ENCODE results near the gene FAM98B.

Gene FAM98B

GRCh38 chr15:38521316-38521715, 67.4 kb downstream of the FAM98B start:
- Histone ChIP-seq H3K27ac (ENCODE audit: low read length, poor library complexity, severe bottlenecking) (no peak overlapping the region), H2AFZ (ENCODE audit: low read depth, low read length) (no peak overlapping the region), H3K9ac (ENCODE audit: low read length) (no peak overlapping the region), H3K4me2 (ENCODE audit: low read length, poor library complexity, severe bottlenecking) (no peak overlapping the region), H3K79me1 (replicated peaks; ENCODE audit: low read length, poor library complexity, severe bottlenecking) (no peaks in the 10 kb centered on the region), H4K91ac (ENCODE audit: low read length) (no peak overlapping the region), H3K4me3 (ENCODE audit: insufficient read depth in 1 of 2, low read depth in 1 of 2, low read length in 2 of 2) (no peak overlapping the region), H4K8ac (ENCODE audit: low read length) (no peak overlapping the region), H2AK5ac (ENCODE audit: low read length, severe bottlenecking) (no peak overlapping the region), H2BK12ac (ENCODE audit: low read length in 2 of 2) (no peak overlapping the region), H3K4ac (ENCODE audit: low read depth in 1 of 2, low read length in 2 of 2) (no peak overlapping the region), H2BK15ac (ENCODE audit: low read depth, poor library complexity, severe bottlenecking) (no peak overlapping the region), H3K9me3 (ENCODE audit: control insufficient read depth, low read length) (no peaks in the 10 kb centered on the region), H2BK5ac (ENCODE audit: low read depth, low read length, poor library complexity, severe bottlenecking) (no peak overlapping the region), H3K4me1 (ENCODE audit: control insufficient read depth, insufficient read depth, low read depth, low read length) (peaks cover 2% of the 10 kb centered on the region), H3K14ac (ENCODE audit: low read length in 2 of 2) (no peak overlapping the region), H3K23ac (ENCODE audit: low read length in 2 of 2) (no peak overlapping the region), H2BK120ac (ENCODE audit: low read depth, low read length) (no peak overlapping the region), H3K36me3 (ENCODE audit: control insufficient read depth in 1 of 2, insufficient read depth in 2 of 2, low read depth in 1 of 2, low read length in 2 of 2) (no peaks in the 10 kb centered on the region), H3K27me3 (ENCODE audit: control insufficient read depth in 1 of 2, insufficient read depth in 1 of 2, low read length in 2 of 2) (peaks cover 0 to 3% of the 10 kb centered on the region in 2 experiments), H3K18ac (ENCODE audit: low read depth in 1 of 2, low read length in 2 of 2) (no peak overlapping the region)
- DNase-seq: no peak
- WGBS: 57% methylated on average over 5 of the region's 5 CpGs

- Histone ChIP-seq H4K91ac (ENCODE audit: low read length) (no peak overlapping the region), H3K4me1 (ENCODE audit: control insufficient read depth, insufficient read depth, low read depth, low read length) (peaks cover 2% of the 10 kb centered on the region), H2BK5ac (ENCODE audit: low read depth, low read length, poor library complexity, severe bottlenecking) (no peak overlapping the region), H3K18ac (ENCODE audit: low read depth in 1 of 2, low read length in 2 of 2) (no peak overlapping the region), H3K27me3 (ENCODE audit: control insufficient read depth in 1 of 2, insufficient read depth in 1 of 2, low read length in 2 of 2) (no peaks in the 10 kb centered on the region), H3K4me2 (ENCODE audit: low read length, poor library complexity, severe bottlenecking) (no peak overlapping the region), H2BK12ac (ENCODE audit: low read length in 2 of 2) (no peak overlapping the region), H3K79me1 (replicated peaks; ENCODE audit: low read length, poor library complexity, severe bottlenecking) (no peaks in the 10 kb centered on the region), H3K23ac (ENCODE audit: low read length in 2 of 2) (no peak overlapping the region), H2AFZ (ENCODE audit: low read depth, low read length) (no peak overlapping the region), H2AK5ac (ENCODE audit: low read length, severe bottlenecking) (no peak overlapping the region), H3K9ac (ENCODE audit: low read length) (no peak overlapping the region), H3K4ac (ENCODE audit: low read depth in 1 of 2, low read length in 2 of 2) (no peak overlapping the region), H3K4me3 (ENCODE audit: insufficient read depth in 1 of 2, low read depth in 1 of 2, low read length in 2 of 2) (no peak overlapping the region), H2BK120ac (ENCODE audit: low read depth, low read length) (no peak overlapping the region), H3K9me3 (ENCODE audit: control insufficient read depth, low read length) (no peaks in the 10 kb centered on the region), H4K8ac (ENCODE audit: low read length) (no peak overlapping the region), H3K14ac (ENCODE audit: low read length in 2 of 2) (no peak overlapping the region), H2BK15ac (ENCODE audit: low read depth, poor library complexity, severe bottlenecking) (no peak overlapping the region), H3K36me3 (ENCODE audit: control insufficient read depth in 1 of 2, insufficient read depth in 2 of 2, low read depth in 1 of 2, low read length in 2 of 2) (no peaks in the 10 kb centered on the region), H3K27ac (ENCODE audit: low read length, poor library complexity, severe bottlenecking) (no peak overlapping the region)
- DNase-seq: no peak
- 92% methylated on average over 4 of the region's 4 CpGs for WGBS
Observed at GRCh38 chr15:38522922-38523321, 69.0 kb downstream of the FAM98B start.

DNA sequence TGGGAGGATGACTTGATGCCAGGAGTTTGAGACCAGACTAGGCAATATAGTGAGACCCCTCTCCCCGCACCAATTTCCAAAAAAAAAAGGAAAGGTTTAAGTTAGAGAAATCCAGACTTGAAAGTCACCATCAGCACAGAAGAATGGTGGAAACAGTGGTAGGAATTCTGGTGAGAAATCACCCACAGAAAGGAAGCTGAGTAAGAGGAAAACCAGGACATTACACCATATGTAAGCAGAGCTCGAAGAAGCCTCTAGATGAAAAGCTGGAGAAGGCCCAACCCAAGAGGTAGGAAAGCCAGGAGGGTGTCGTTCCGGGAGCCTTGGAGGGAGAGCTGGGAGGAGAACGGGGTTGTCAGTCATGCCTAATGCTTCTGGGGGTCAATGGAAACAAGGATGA, 70.2 kb downstream of the FAM98B start:
- Histone ChIP-seq H4K91ac (ENCODE audit: low read length) (no peak overlapping the region), H3K23ac (ENCODE audit: low read length in 2 of 2) (no peak overlapping the region), H3K18ac (ENCODE audit: low read depth in 1 of 2, low read length in 2 of 2) (no peak overlapping the region), H3K79me1 (replicated peaks; ENCODE audit: low read length, poor library complexity, severe bottlenecking) (no peaks in the 10 kb centered on the region), H3K4me2 (ENCODE audit: low read length, poor library complexity, severe bottlenecking) (no peak overlapping the region), H3K27me3 (ENCODE audit: control insufficient read depth in 1 of 2, insufficient read depth in 1 of 2, low read length in 2 of 2) (no peaks in the 10 kb centered on the region), H3K9me3 (ENCODE audit: control insufficient read depth, low read length) (no peaks in the 10 kb centered on the region), H2BK15ac (ENCODE audit: low read depth, poor library complexity, severe bottlenecking) (no peak overlapping the region), H3K27ac (ENCODE audit: low read length, poor library complexity, severe bottlenecking) (no peak overlapping the region), H3K9ac (ENCODE audit: low read length) (no peak overlapping the region), H2BK12ac (ENCODE audit: low read length in 2 of 2) (no peak overlapping the region), H3K4me3 (ENCODE audit: insufficient read depth in 1 of 2, low read depth in 1 of 2, low read length in 2 of 2) (no peak overlapping the region), H3K4ac (ENCODE audit: low read depth in 1 of 2, low read length in 2 of 2) (no peak overlapping the region), H2AK5ac (ENCODE audit: low read length, severe bottlenecking) (no peak overlapping the region), H4K8ac (ENCODE audit: low read length) (no peak overlapping the region), H3K14ac (ENCODE audit: low read length in 2 of 2) (no peak overlapping the region), H3K36me3 (ENCODE audit: control insufficient read depth in 1 of 2, insufficient read depth in 2 of 2, low read depth in 1 of 2, low read length in 2 of 2) (no peaks in the 10 kb centered on the region), H3K4me1 (ENCODE audit: control insufficient read depth, insufficient read depth, low read depth, low read length) (no peaks in the 10 kb centered on the region), H2AFZ (ENCODE audit: low read depth, low read length) (no peak overlapping the region), H2BK120ac (ENCODE audit: low read depth, low read length) (no peak overlapping the region), H2BK5ac (ENCODE audit: low read depth, low read length, poor library complexity, severe bottlenecking) (no peak overlapping the region)
- WGBS: 90% methylated on average over 4 of the region's 5 CpGs
- DNase-seq: no peak

- Histone ChIP-seq H3K4ac (ENCODE audit: low read depth in 1 of 2, low read length in 2 of 2) (no peak overlapping the region), H4K91ac (ENCODE audit: low read length) (no peak overlapping the region), H3K9me3 (ENCODE audit: control insufficient read depth, low read length) (no peaks in the 10 kb centered on the region), H3K4me1 (ENCODE audit: control insufficient read depth, insufficient read depth, low read depth, low read length) (no peaks in the 10 kb centered on the region), H3K36me3 (ENCODE audit: control insufficient read depth in 1 of 2, insufficient read depth in 2 of 2, low read depth in 1 of 2, low read length in 2 of 2) (no peaks in the 10 kb centered on the region), H2BK5ac (ENCODE audit: low read depth, low read length, poor library complexity, severe bottlenecking) (no peak overlapping the region), H3K79me1 (replicated peaks; ENCODE audit: low read length, poor library complexity, severe bottlenecking) (no peaks in the 10 kb centered on the region), H3K14ac (ENCODE audit: low read length in 2 of 2) (no peak overlapping the region), H3K9ac (ENCODE audit: low read length) (no peak overlapping the region), H2AK5ac (ENCODE audit: low read length, severe bottlenecking) (no peak overlapping the region), H3K18ac (ENCODE audit: low read depth in 1 of 2, low read length in 2 of 2) (no peak overlapping the region), H3K4me3 (ENCODE audit: insufficient read depth in 1 of 2, low read depth in 1 of 2, low read length in 2 of 2) (no peak overlapping the region), H2BK15ac (ENCODE audit: low read depth, poor library complexity, severe bottlenecking) (no peak overlapping the region), H2AFZ (ENCODE audit: low read depth, low read length) (no peak overlapping the region), H2BK12ac (ENCODE audit: low read length in 2 of 2) (no peak overlapping the region), H4K8ac (ENCODE audit: low read length) (no peak overlapping the region), H3K27me3 (ENCODE audit: control insufficient read depth in 1 of 2, insufficient read depth in 1 of 2, low read length in 2 of 2) (no peaks in the 10 kb centered on the region), H3K23ac (ENCODE audit: low read length in 2 of 2) (no peak overlapping the region), H3K27ac (ENCODE audit: low read length, poor library complexity, severe bottlenecking) (no peak overlapping the region), H2BK120ac (ENCODE audit: low read depth, low read length) (no peak overlapping the region), H3K4me2 (ENCODE audit: low read length, poor library complexity, severe bottlenecking) (no peak overlapping the region)
- DNase-seq: no peak
- 88% methylated on average over 6 of the region's 6 CpGs for WGBS
Observed at GRCh38 chr15:38525489-38525888, 71.6 kb downstream of the FAM98B start.

All from mesenchymal stem cell (in vitro differentiated cells and primary cell).